ENCODE measurements around the gene TBL3.
"Not testable (repeated sequence)": the region's sequence is repeated elsewhere in the genome, so short reads cannot be mapped to it uniquely, and the experiment has no call there.

TBL3 gene

DNA sequence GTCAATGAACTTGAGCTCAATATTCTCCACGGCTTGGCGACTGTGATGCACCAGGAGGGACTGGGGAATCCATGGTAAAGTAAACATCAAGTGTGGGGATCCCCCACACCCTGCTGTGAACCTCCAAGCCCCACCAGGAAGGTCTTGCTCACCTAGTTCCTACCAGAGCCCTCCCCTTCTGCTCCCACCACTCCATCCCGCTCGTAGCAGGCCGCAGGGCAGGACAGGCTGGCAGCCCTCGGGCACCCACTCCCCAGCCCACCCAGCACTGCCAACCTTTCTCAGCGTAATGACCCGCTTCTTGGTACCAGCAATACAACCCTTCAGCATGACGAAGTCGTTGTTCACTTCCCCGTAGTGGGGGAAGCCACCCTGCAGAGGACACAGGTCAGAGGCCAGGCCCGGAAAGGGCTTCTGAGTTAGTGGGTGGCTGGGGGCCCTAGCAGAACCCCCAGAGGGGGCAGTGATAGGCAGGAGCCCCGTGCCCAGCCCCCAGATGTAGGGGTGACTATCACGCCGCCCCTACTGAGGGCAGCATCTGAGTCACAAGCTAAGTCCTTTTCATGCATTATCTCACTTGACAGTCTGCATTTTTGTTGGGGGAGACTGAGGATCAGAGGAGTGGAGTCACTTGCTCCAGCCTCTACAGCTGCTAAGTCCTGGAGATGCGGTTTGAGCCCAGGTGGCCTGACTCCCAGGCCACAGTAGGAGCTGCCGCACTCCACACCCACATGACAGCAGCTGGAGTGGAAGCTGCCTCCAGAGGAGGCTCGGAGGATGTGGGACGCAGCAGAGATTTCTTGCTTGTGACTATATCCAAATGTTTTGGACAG, 26.1 kb upstream of the TBL3 start:
- TF ChIP-seq, protein P1, sequence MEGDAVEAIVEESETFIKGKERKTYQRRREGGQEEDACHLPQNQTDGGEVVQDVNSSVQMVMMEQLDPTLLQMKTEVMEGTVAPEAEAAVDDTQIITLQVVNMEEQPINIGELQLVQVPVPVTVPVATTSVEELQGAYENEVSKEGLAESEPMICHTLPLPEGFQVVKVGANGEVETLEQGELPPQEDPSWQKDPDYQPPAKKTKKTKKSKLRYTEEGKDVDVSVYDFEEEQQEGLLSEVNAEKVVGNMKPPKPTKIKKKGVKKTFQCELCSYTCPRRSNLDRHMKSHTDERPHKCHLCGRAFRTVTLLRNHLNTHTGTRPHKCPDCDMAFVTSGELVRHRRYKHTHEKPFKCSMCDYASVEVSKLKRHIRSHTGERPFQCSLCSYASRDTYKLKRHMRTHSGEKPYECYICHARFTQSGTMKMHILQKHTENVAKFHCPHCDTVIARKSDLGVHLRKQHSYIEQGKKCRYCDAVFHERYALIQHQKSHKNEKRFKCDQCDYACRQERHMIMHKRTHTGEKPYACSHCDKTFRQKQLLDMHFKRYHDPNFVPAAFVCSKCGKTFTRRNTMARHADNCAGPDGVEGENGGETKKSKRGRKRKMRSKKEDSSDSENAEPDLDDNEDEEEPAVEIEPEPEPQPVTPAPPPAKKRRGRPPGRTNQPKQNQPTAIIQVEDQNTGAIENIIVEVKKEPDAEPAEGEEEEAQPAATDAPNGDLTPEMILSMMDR (IDR thresholded peaks at IDR 0.05; ENCODE audit: extremely low read depth, missing control alignments), result no peak
- DNase-seq (ENCODE audit: low spot score), result no peak

DNA sequence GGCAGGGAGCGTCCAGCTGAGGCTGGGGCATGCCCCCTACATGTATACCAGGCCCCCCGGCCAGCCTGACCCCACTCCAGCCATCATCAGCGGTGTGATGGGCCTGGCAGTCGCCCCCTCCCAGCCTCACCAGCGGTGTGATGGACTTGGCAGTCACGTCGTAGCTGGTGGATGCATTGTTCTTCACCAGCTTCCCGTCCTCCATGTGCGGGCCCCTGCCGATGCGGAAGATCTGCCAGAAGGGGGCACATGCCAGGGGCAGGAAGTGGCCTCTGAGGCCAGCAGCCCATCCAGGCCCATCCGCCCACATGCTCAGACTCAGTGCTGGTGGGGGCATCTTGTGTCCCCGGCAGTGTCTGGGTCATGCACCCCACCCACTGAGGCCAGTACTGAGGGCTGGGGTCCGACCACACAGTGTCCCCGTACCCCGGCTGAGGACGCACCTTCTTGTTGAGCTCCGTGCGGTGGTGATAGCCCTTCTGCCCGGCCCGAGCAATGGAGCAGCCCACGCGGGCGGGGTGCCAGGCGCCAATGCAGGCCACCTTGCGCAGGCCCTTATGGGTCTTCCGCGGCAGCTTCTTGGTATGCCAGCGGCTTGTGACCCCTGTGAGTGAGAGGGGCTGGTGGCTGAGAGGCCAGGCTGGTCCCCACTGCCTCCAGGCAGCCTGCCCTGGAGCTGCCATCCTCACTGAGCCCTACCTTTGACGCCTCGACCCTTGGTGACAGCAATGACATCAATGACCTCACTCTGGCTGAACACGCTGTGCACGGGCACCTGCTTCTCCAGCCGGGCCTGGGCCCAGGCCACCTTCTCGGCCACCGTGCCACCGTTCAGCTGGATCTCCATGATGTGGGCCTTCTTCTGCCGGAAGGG, 25.1 kb upstream of the TBL3 start:
- TF ChIP-seq, protein P1 (IDR thresholded peaks at IDR 0.05; ENCODE audit: extremely low read depth, missing control alignments), result no peak

DNA sequence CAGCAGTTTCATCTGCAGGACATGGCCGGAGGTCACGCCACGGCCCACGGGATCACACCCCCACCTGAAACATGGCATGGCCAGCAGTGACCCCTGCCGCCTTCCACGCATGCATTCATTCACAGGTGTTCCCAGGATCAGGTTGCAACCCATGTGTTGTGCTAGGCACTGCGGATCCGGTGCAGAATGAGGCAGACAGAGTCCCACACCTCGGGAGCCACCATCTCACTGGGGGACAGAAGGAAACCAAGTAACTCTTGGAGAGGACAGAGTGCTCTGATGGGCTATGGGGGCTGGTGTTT, 24.5 kb upstream of the TBL3 start:
- TF ChIP-seq, protein P1 (IDR thresholded peaks at IDR 0.05; ENCODE audit: extremely low read depth, missing control alignments), result no peak
- no peak for DNase-seq (ENCODE audit: low spot score)

More for the DNA sequence above, 25.1 kb upstream of the TBL3 start:
- DNase-seq (ENCODE audit: low spot score), result no peak

DNA sequence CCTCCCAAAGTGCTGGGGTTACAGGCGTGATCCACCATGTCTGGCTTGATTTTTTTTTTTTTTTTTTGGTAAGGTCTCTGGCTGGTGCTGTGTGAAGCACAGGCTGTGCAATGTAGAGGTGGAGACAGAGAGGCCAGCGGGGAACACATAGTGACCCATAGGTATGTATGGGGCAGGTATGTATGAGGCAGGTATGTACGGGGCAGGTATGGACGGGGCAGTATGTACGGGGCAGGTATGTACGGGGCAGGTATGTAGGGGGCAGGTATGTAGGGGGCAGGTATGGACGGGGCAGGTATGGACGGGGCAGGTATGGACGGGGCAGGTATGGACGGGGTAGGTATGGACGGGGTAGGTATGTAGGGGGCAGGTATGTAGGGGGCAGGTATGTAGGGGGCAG, 22.3 kb upstream of the TBL3 start:
- DNase-seq (ENCODE audit: low spot score), result no peak
- TF ChIP-seq, protein P1 (IDR thresholded peaks at IDR 0.05; ENCODE audit: extremely low read depth, missing control alignments), result no peak

DNA sequence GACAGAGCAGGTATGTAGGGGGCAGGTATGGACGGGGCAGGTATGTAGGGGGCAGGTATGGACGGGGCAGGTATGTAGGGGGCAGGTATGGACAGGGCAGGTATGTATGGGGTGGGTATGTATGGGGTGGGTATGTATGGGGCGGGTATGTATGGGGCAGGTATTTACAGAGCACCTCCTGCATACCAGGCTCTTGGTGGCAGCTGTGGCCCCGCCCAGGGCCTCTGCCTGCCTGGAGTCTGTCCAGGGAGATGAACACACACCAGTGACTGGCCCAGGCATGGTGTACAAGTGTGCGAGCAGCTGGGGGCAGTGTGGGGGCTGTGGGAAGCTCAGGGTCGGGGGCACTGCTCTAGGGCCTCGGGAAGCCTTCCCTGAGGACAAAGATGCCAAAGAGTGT, 21.8 kb upstream of the TBL3 start:
- DNase-seq (ENCODE audit: low spot score), result no peak
- TF ChIP-seq, protein P1 (IDR thresholded peaks at IDR 0.05; ENCODE audit: extremely low read depth, missing control alignments), result no peak

DNA sequence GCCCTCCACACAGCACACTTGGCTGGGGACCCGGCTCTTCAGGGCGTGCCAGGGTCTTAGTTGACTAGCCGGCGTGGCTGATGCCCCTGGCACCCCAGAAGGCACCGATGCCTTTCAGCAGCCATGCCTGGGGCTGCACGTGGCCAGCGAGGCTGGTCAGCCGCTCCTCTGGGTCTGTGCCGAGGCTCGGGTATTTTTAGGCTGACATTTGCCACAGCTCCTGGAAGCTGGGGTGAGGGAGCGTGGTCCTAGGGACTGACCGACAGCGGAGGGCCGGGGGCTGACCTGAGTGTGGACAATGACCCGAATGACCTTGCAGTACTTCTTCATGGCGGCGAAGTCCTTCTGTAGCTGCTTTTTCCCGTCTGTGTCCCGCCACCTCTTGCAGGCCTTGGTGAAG, 21.3 kb upstream of the TBL3 start:
- TF ChIP-seq, protein P1 (IDR thresholded peaks at IDR 0.05; ENCODE audit: extremely low read depth, missing control alignments), result no peak
- DNase-seq (ENCODE audit: low spot score), result no peak

DNA sequence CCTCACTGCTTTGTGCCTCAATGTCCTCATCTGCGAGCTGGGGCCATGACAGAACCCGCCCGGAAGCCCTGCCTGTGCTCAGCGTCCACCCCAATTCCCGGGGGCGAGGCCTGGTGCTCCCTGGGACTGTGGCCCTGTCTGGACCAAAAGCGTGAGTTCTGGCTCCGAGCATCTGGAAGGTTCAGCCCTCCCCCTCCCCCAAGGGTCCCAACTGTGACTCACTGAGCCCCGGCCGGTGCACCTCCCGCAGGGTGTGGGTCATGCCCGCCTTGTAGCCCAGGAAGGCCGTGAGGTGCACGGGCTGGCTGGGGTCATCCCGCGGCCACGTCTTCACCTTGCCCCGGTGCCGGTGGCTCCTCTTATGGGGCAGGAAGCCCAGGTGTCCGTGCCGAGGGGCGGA, 18.1 kb upstream of the TBL3 start:
- TF ChIP-seq, protein P1 (IDR thresholded peaks at IDR 0.05; ENCODE audit: extremely low read depth, missing control alignments), result no peak
- DNase-seq (ENCODE audit: low spot score), result no peak

DNA sequence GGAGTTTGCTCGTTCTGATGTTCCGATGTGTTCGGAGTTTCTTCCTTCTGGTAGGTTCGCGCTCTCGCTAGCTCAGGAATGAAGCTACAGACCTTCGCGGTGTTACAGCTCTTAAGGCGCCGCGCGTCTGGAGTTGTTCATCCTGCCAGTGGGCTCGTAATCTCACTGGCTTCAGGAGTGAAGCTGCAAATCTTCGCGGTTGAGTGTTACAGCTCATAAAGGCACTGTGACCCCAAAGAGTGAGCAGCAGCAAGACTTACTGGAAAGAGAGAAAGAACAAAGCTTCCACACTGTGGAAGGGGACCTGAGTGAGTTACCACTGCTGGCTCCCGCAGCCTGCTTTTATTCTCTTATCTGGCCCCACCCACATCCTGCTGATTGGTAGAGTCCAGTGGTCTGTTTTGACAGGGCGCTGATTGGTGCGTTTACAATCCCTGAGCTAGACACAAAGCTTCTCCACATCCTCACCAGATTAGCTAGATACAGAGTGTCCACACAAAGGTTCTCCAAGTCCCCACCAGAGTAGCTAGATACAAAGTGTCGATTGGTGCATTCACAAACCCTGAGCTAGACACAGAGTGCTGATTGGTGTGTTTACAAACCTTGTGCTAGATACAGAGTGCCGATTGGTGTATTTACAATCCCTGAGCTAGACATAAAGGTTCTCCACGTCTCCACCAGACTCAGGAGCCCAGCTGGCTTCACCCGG, 14.3 kb upstream of the TBL3 start:
- not testable (repeated sequence) for DNase-seq (ENCODE audit: low spot score)

DNA sequence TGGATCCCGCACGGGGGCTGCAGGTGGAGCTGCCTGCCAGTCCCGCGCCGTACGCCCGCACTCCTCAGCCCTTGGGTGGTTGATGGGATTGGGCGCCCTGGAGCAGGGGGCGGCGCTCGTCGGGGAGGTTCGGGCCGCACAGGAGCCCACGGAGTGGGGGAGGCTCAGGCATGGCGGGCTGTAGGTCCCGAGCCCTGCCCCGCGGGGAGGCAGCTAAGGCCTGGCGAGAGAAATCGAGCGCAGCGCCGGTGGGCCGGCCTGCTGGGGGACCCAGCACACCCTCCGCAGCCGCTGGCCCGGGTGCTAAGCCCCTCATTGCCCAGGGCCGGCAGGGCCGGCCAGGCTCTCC, 13.7 kb upstream of the TBL3 start:
- not testable (repeated sequence) for DNase-seq (ENCODE audit: low spot score)
